Left forelimb (tissue), 1 donor: ENCODE measurements around the gene NKAP.
"Not testable (repeated sequence)": the region's sequence is repeated elsewhere in the genome, so short reads cannot be mapped to it uniquely, and the experiment has no call there.

ENCODE experiments used
- DNase-seq: peaks from one replicate; pipeline ENCODE4 v3.0.0-alpha.2; 2018; ENCODE audit warnings: low spot score

The NKAP gene

DNA sequence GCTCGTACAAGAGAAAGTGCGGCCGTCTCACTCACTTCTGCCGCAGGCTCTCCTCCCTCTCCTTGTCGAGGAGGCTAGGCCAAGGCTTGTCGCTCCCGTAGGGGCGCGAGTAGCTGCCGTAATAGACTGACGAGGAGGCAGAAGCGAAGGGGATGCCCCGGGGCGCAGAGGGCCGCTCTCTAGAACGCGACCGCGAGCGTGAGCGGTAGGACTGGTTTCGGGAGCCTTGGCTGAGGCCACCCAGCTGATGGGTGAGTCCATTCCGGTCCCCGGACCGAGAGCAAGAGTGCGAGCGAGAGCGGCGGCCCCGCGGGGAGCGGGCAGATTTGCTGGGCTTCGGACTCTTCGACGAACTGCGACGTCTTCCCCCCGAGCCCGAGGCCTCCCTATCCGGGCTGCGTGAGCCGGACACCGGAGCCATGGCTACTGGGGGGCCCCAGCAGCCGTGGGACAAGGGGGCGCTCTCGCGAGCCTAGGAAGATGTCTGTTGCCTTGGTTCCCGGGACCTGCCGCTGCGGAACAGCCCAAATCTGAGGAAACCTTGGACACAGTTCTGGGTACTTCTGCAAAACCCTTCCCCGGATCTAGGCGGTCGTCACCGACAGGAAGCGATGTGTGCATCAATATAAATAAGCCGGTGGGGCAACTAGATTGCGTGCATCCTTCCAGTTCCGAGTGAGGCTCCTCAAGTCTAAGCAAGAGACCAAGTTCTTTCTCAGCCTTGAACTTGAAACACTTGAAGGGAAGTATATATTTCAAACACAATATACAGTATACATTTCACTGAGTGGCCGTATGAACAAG is at the start of gene NKAP:
Gene NKAP (minus strand): TSS at position 567 of the 804 bp plus-strand sequence. CDS start 146 bp downstream, at position 421.
- DNase-seq, result peak; percentile 88

DNA sequence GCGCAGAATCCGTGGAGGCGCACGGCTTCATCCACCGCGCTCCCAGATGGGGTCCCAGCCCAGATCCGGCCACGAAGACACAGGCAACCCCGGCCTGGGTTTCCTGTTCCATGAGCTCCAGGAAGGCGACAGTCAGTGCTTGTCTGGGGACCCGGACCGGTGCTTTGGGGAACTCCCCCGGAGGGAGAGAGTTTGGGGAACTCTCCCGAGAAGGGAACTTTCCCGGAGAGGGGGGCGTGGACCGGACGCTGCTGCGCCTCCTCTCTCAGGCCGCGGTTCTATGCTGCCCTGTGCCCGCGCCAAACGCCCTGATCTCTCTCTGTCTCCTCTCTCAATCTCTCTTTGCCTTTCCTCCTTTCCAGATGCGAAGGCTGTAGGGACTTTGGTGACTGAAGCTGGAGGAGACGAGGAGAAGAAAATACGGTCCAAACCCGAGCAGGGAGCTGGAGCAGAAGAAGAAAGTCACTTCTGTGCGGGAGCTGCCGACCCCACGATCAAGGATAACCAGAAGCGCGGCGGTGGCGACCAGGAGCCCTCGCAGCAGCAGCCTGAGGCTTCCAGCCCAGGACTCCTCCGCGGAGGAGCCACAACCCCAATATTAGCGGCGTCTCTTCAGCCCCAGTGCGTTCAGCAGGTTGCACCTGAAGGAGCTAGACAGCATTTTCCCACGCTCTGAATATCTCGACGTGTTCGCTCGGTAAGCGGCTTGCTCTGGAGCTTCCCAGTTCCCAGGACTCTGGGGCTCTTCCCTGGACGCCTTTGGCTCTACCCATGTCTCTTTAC is 47.6 kb upstream of the NKAP start:
- DNase-seq, result no peak

DNA sequence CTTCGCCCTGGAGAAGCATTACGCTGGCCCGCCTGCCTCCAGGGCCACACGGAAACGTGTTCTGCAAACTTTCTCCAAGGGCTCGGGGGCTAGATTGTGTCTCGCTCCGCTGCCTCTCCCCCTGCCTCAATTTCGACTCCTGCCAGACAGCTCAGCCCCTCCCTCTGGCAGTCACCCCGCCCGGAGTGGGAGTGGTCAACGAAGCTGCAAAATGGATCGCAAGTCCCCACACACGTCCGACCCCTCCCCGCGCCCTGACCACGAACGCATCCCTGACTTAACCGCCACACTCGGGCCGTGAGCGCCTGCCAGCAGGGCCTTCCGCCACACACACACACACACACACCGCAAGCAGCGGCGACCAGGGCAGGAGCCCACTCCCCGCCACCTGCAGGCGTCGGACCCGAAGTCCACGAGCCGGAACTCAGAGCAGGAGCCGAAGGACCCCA is 47.0 kb upstream of the NKAP start:
- DNase-seq, result no peak

DNA sequence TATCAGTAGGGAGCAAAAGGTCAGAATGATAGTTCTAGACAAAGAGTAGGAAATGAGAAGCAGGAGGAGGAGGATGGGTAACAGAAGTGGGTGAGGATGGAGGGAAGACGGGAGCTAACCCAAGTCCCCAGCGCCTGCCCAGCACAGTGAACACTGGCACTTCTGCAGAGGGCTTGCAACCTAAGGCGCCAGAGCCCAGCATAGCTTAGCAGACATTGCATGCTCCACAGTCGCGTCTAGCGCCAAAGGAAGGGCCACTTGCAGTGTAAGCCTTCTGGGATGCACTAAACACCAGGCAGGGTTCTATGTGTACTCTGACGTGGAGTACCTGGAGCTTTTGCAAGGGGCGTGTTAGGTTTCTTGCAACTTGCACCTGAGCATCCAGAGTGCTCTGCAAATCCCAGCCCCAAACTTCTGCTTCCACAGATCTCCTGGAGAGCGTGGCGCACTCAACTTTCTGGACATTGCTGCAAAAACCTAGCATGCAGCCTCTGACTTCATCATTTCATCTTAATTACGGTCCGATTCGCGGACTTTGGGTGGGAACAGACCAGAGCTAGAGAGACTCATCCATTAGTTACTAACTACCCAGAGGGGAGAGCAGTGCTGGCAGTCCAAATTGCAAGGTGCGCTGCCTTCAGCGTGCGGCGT is 46.5 kb upstream of the NKAP start:
- DNase-seq, result no peak

DNA sequence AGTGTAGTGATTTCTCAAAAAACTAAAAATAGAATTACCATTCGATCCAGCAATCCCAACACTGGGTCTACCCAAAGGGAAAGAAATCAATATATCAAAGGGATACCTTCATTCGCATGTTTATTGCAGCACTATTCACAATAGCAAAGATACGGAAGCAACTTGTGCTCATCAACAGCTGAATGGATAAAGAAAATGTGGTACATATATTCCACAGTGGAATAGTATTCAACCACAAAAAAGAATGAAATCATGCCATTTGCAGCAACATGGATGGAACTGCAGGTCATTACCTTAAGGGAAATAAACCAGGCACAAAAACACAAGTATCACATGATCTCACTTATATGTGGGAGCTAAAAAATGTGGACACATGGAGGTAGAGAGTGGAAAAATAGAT is 42.7 kb upstream of the NKAP start:
- no peak for DNase-seq

DNA sequence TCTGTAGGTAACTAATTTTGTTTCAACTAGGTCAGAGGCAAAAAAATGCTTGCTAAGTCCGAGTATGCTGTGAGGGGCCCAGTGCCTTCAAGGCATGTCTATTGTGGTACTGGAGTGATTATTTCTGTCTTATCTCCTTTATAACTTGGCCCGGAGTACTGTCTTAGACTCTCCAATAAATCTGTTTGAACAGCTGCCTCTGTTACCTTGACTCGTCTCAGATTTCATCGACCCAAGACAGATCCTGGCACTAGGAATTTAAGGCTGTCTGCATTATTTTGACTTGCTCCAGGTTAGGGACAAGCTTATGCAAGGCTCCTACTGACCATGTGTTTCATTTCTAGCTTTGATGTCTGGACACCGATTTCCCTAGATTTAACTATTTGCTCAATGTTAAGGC is 41.1 kb upstream of the NKAP start:
- DNase-seq, result no peak

DNA sequence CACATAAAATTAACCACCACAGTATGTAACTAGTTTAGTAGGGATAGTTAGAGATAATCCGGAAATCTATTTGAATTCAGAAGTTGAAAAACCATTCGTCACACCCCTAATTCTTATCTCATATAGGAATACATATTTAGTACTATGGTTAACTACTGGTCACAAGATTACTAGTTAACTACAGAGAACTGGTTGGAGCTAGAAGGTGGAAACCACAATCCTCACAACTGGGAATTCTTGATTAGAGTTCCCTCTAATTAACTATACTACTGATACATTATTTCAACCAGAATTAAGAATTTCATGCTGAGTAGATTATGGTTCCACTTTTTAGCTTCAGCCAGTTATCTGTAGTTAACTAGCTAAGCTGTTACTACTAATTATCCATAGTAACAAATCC is 39.9 kb upstream of the NKAP start:
- DNase-seq, result no peak

DNA sequence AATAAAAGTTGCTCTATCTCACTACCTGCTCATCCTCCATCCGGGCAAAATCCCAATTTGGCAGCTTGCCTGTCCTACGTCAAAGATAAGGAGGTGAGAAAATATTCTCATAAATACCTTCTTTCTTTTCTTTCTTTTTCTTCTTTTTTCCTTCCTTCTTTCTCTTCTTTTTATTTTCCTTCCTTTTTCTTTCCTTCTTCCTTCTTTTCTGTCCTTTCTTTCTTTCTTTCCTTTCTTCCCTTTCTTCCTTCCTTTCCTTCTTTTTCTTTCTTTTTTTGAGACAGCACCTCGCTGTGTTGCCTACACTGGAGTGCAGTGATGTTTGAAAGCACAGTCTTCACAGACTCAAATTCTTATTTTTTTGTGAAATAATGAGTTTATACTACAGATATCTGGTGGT is 38.6 kb upstream of the NKAP start:
- no peak for DNase-seq

DNA sequence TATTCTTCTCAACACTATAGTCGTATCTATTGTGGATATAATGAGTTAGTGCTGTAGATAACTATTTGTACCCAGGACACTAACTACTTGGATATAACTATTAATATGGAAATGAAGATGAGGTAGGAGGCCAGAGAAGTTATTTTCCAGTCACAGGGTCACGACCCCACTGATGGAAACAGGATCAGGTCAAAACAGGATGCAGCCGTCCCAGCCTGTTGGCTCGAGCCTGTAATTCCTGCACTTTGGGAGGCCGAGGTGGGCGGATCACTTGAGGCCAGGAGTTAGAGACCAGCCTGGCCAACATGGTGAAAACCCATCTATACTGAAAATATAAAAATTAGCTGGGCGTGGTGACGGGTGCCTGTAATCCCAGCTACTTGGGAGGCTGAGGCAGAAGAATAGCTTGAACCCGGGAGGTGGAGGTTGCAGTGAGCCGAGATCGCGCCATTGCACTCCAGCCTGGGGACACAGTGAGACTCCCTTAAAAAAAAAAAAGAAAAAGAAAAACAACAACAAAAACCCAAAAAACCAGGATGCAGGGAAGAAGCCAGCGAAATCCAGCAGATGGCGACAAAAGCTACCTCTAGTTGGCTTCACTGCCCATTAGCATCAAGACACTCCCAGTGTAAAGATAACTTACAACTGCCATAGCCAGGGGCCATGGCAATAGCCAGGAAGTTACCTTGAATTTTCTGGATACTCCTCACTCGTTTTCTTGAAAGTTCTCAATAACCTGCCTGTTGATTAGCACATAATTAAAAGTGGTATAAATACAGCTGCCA is 37.9 kb upstream of the NKAP start:
- DNase-seq, result no peak

DNA sequence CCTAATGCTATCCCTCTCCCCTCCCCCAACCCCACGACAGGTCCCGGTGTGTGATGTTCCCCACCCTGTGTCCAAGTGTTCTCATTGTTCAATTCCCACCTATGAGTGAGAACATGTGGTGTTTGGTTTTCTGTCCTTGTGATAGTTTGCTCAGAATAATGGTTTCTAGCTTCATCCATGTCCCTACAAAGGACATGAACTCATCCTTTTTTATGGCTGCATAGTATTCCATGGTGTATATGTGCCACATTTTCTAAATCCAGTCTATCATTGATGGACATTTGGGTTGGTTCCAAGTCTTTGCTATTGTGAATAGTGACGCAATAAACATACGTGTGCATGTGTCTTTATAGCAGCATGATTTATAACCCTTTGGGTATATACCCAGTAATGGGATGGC is 33.6 kb upstream of the NKAP start:
- DNase-seq, result not testable (repeated sequence)

DNA sequence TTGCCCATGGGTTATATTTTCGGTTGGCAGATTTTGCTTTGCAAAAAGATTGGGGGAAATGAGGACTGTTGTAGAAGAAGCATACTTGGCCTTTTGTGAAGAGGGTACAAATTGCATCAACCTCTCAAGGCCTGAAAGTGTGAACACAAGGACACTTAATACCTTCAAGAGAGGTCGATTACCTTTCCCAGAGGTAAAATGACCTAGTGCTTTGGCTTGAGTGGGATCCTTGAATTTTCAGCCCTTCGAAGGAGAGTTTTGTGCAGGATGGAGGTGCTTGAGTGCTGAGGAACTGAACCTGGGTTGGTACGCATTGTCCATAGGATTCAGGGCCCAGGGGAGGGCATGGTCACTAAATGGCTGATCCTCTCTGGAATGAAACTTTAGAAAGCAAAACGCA is 27.6 kb upstream of the NKAP start:
- no peak for DNase-seq

DNA sequence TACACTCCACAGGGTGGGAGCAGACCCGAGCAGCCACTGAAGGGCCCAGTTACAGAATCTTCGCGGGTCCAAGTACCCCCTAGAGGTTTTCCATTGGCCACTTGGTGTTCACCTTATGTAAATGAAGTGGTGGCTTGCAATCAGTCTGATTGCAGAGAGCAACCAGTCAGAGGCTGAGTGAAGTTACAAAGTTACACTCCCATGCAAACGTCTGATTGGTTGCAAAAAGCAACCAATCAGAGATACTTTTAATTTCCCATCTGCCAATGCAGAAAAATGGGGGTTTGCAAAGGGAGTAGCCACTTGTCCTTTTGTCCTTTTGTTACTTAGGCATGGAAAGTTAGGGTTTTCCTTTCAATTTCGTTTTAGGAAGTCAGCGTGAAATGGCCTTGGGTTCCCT is 27.0 kb upstream of the NKAP start:
- DNase-seq, result no peak

DNA sequence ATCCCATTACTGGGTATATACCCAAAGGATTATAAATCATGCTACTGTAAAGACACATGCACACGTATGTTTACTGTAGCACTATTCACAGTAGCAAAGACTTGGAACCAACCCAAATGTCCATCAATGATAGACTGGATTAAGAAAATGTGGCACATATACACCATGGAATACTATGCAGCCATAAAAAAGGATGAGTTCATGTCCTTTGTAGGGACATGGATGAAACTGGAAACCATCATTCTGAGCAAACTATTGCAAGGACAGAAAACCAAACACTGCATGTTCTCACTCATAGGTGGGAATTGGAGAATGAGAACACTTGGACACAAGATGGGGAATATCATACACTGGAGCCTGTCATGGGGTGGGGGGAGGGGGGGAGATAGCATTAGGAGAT is 23.3 kb upstream of the NKAP start:
- DNase-seq, result not testable (repeated sequence)

DNA sequence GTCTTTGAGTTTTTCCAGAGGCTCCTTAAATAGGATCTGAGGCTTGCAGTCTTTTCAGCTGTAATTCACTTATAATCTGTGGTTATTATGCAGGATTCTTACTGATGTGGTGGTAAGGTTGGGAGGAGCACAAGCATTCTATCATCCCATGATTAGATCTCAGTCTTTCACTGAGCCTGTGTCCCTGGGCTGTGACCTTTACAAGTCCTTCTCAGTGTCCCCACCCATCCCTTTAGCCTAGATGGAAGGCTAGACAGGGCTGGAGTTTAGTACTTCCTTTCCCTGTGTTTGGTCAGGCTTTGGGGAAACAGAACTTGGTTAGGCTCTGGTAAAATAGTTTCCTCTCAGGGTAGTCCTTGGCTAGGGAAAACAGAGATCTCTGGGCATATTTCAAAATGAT is 17.1 kb upstream of the NKAP start:
- DNase-seq, result no peak

DNA sequence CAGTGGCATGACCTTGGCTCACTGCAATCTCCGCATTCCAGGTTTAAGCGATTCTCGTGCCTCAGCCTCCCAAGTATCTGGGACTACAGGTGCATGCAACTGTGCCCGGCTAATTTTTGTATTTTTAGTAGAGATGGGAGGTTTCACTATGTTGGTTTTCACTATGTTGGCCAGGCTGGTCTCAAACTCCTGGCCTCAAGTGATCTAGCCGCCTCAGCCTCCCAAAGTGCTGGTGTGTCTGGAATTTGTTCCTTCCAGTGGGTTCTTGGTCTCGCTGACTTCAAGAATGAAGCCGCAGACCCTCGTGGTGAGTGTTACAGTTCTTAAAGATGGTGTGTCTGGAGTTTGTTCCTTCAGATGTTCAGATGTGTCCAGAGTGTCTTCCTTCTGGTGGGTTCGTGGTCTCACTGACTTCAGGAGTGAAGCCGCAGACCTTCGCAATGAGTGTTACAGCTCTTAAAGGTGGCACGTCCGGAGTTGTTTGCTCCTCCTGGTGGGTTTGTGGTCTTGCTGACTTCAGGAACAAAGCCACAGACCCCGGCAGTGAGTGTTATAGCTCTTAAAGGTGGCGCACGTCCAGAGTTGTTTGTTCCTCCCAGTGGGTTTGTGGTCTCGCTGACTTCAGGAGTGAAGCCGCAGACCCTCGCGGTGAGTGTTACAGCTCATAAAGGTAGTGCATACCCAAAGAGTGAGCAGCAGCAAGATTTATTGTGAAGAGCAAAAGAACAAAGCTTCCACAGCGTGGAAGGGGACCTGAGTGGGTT is 12.4 kb upstream of the NKAP start:
- not testable (repeated sequence) for DNase-seq

DNA sequence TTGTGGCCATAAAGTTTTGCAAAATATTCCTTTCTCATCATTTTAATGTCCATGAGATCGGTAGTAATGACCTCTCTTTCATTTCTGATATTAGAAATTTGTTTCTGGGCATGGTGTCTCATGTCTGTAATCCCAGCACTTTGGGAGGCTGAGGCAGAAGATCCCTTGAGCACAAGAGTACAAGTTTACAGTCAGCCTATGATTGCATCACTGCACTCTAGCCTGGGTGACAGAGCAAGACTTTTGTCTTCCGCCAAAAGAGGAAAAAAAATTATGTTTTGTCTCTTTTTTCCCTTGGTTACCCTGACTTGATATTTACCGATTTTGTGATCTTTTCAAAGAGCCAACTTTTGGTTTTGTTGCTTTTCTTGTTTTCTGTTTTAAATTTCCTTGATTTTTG is 10.8 kb upstream of the NKAP start:
- DNase-seq, result no peak

DNA sequence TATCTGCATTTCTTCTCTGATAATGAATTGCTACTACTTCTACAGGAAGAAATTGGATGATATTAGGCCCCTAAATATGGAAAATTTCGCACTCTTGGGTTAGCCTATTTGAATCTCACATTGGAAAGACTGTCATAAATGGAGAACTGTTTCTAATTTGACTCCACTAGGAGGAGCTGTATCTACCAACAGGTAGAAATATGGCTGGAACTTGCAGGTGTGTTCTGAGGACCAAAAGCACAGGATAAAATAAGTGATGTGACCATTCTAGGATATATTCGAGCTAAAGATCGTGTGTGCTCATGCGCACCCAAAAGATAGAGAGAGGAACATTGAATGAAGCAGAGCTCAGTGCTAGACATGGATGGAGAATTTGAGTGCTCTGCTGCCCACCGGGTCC is 4.8 kb upstream of the NKAP start:
- DNase-seq, result no peak

DNA sequence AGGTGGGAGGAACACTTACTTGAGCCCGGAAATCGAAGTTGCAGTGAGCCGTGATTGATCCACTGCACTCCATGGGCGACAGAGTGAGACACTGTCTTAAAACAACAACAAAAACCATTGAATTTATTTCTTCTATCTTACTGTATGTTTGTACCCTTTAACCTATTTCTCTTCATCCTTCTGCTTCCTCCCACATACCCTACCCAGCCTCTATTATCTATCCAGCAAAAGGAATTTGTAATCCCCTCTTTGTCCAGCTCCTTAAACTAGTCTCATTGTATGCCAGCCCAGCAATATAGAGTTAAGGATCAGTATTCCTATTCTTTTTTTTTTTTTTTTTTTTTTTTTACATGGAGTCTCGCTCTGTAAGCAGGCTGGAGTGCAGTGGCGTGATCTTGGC is 1.9 kb upstream of the NKAP start:
- DNase-seq, result no peak

DNA sequence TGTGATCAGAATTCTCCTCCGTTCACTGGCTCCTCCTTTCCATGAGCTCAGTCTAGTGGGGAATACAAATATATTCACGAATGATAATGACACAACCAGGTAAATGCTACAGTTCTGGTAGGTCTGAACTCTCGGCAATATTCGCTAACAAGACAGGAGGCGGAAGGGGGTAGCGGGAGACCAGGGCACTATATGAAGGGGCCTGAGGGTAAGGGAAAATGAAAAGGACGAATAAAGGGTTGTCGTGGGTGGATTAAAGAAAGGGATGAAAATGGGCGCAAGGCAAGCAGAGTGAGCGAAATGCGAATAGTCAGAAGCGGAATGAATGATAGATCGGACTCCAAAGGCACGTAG is 743 bp downstream of the NKAP start:
- no peak for DNase-seq

DNA sequence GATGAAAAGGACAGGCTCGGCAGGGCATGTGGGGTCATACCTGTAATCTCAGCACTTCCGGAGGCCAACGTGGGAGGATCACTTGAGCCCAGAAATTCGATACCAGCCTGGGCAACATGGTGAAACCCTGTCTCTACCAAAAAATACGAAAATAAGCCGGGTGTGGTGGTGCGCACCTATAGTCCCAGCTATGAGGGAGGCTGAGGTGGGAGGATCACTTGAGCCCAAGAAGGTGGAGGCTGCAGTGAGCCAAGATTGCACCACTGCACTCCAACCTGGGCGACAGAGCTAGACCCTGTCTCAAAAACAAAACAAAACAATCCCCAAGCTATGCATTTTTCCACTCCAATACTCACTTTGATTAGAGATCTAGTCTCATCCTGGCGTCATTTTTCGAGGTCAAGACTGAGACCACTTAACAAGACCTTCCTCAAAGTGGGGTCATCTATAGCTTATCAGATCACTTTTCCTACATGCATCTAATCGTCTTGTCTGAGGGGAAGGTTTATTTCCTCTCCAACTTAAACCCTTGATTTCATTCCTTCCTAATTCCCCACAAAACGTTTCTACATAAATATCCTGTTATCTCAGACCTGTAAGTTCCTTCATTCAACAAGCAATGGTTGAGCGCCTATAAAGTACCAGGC is 1.3 kb downstream of the NKAP start:
- DNase-seq, result no peak

DNA sequence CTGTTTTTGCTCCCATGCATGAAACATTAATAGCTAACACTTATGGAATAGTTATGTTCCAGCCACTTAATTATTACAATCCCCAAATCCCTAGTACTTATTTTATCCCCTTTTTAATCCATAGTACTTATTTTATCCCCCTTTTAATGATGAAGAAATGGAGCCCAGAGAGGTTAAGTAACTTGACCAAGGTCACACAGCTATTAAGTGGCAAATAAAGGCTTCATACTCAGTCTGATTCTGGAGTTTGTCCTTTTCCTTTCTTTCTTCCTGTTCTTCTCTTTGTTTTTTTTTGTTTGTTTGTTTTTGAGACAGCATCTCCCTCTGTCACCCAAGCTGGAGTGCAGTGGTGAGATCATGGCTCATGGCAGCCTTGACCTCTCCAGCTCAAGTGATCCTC is 2.2 kb downstream of the NKAP start:
- no peak for DNase-seq
